NCI-H82 treated with DMSO at 0.1 percent for 48 hours (cell line): Measurements from ENCODE around the gene CAMLG.

Experiments
- DNase-seq: peaks from one replicate; lab custom pipeline; 2025; ENCODE audit not compliant: unreplicated experiment; lab: John Stamatoyannopoulos, UW

Gene CAMLG

DNA sequence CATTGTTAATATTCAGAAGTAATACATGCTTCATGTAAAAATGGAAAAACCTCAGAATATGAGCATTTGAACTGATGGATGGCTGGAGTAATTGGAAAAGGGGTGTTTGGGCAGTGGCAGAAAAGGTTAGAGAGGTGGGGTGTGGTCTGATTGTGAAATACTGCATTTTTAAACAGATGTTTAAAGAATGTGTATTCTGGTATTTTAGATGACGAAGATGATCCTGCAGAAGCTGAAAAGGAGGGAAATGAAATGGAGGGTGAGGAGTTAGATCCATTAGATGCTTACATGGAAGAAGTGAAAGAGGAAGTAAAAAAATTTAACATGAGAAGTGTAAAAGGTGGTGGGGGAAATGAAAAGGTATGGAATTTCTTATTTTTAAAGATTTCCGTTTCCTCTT, 39.0 kb downstream of the CAMLG start:
- DNase-seq, result no peak

GRCh38 chr5:134784241-134784920, 46.0 kb downstream of the CAMLG start:
- no peak for DNase-seq

- no peak for DNase-seq
Measured at GRCh38 chr5:134784946-134785620, 46.7 kb downstream of the CAMLG start.

DNA sequence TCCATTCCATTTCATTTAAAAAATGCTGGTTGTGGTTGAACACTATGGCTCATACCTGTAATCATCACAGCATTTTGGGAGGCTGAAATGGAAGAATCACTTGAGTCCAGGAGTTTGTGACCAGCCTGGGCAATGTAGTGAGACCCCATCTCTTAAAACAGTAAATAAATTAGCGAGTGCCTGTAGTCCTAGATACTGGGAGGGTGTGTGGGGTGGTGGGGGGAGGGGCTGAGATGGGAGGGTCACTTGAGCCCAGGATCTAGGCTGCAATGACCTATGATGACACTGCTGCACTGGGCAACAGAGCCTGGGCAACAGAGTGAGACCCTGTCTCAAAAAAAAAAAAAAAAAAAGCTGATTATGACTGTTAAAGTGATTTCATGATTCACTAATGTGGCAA, 49.3 kb downstream of the CAMLG start:
- no peak for DNase-seq

- no peak for DNase-seq
Measured at GRCh38 chr5:134791580-134791979, 53.2 kb downstream of the CAMLG start.

DNA sequence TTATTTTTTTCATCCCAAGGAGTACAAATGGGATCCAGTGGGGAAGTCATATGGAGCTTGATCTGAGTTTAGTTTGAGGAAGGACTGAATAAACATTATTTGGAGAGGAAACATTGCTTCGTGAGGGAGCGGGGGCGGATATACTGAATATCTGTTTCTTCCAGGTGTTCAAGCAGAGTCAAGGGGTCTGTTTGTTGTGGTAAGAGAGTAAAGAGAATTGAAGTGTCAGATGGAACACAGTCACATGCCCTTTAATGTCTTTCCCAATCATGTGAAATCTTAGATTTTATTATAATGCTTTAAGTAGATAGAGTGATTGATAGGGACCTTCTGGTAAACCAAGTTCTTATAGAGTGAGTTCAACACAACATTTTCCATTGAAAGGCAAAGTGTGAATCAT, 53.9 kb downstream of the CAMLG start:
- DNase-seq, result no peak

DNA sequence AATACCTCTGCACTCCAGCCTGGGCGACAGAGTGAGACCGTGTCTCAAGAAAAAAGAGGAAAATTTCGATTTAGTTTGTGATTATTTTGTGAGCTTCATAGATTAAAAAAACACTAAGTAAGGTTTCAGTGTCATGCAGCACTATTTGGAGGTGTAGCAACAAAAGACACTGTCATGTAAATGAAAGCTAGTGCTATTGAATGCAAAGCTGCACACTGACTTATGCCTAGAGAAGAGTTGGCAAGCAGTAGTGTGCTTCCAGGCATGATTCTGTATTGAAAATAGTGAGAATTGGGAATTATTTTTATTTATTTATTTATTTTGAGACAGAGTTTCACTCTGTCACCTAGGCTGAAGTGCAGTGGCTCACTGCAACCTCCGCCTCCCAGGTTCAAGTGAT, 54.8 kb downstream of the CAMLG start:
- no peak for DNase-seq

DNA sequence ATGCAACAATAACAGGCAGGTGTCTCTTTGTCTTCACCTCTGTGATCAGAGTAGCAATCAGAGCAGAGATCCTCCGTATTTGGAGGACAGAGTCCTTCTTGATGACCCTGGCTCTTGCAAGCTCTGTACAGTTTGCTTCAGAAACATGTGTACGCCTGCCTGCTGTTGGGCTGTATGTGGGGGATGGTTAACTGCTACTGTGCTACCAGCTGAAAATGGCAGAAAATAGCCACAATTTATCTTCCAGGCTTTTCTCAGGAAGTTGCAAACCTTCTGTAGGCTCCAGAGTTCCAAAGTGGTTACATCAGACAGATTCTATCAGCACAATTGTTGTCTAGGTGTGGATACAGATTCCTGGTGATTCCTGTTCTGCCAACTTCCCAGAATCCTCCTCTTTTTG, 55.7 kb downstream of the CAMLG start:
- no peak for DNase-seq

DNA sequence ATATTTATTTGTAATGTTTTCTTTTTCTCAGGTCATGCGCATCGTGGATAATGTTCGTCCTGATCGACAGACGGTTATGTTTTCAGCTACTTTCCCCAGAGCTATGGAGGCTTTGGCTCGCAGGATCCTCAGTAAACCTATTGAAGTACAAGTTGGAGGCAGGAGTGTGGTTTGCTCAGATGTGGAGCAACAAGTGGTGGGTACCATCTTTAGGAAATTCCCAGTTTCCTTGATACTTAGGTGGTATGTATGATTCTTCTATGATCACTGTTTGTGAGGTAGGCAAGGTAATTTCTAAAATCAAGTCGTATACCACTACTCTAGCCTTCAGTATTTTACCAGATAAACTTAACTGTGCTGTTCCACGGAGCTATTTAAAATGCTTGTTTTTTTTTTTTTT, 56.5 kb downstream of the CAMLG start:
- DNase-seq, result no peak

- no peak for DNase-seq
Measured at GRCh38 chr5:134798468-134798867, 60.1 kb downstream of the CAMLG start.
